Measurements from ENCODE around the gene TERT. TPM values are rescaled to one million over a fixed set of nuclear protein-coding genes. Genes with fewer than 3 reads are reported as not detected.

Gene TERT
- total and polyA plus RNA-seq, 2 of the 8 experiments (the other 6 are each of a cell fraction or from before 2014, with no cell fraction given) = 13.1 to 23.1 TPM

GRCh38 chr5:1214163-1214935, 80.5 kb downstream of the TERT start (continued):
- TF ChIP-seq CHD7 (IDR thresholded peaks at IDR 0.05; ENCODE audit: insufficient replicate concordance, low read length) = no peak
- TF ChIP-seq SP4 (IDR thresholded peaks at IDR 0.05; ENCODE audit: low read length) = no peak
